Prostate gland (tissue), 2 donors: Measurements from ENCODE around the gene CRYBA2. TPM values are rescaled to one million over a fixed set of nuclear protein-coding genes. Genes with fewer than 3 reads are reported as not detected.

ENCODE experiments used
- DNase-seq: peaks from one replicate; pipeline ENCODE4 v3.0.0-alpha.2; 2019; ENCODE audit warnings: low spot score
- H3K27ac ChIP-seq, 2 donors: fragments of 200-600 bp; sonication (generic); 2 replicates each; pipeline ENCODE4 v1.5.1; 2017 to 2019
- H3K27me3 ChIP-seq: fragments of 200-600 bp; sonication (generic); replicated peaks from 2 replicates; pipeline ENCODE4 v1.5.1; 2019; ENCODE audit not compliant: insufficient read depth
- H3K36me3 ChIP-seq, 2 donors: fragments of 200-600 bp; sonication (generic); 1 replicate in 1 of 2; 2 replicates in 1 of 2; pipeline versions ENCODE4 v1.5.1 to v1.8.1; 2017 to 2019
- H3K4me1 ChIP-seq: fragments of 200-600 bp; sonication (generic); replicated peaks from 2 replicates; pipeline ENCODE4 v1.5.1; 2019
- H3K4me3 ChIP-seq, 2 donors: fragments of 200-600 bp; sonication (generic); 2 replicates each; pipeline ENCODE4 v1.5.1; 2017 to 2019
- H3K9me3 ChIP-seq: fragments of 200-600 bp; sonication (generic); 2 replicates; pipeline ENCODE4 v1.5.1; 2017
- CTCF ChIP-seq, 4 experiments: fragments of 200-600 bp in 2 of 4; fragments of 450-650 bp in 2 of 4; sonication (generic) in 2 of 4; IDR thresholded peaks; 1 replicate in 3 of 4; 2 replicates in 1 of 4; pipeline ENCODE4 v1.5.1; 2016 to 2019; ENCODE audit warnings: antibody characterized with exemption in 4 of 4, mild to moderate bottlenecking in 2 of 4, moderate library complexity in 2 of 4
- POLR2A ChIP-seq: fragments of 450-650 bp; IDR thresholded peaks from one replicate; pipeline ENCODE4 v1.6.1; 2016; ENCODE audit warnings: antibody characterized with exemption, mild to moderate bottlenecking
- POLR2AphosphoS5 ChIP-seq: sonication (generic); formaldehyde crosslinking; IDR thresholded peaks from one replicate; pipeline ENCODE4 v1.6.1; 2017; ENCODE audit warnings: antibody characterized with exemption
- WGBS: methylation state at CpG from one replicate; pipeline ENCODE4 v1.1.5; 2018; 5-methylcytosine and 5-hydroxymethylcytosine counted together
- intact Hi-C: fragments of 100-400 bp; cut with DNase I; formaldehyde crosslinking; loops from one replicate; pipeline ENCODE4 v1.14.2; 2022
- total RNA-seq, 2 donors: library from RNA; depleted of rRNA; stranded (reverse); fragments of >200 nt; gene quantifications; one replicate each; pipeline ENCODE4 v1.1.0, GENCODE V29; 2016

CRYBA2 gene
- total RNA-seq, 2 donors from 2014 or later = 3.0 TPM; not detected in 1

DNA sequence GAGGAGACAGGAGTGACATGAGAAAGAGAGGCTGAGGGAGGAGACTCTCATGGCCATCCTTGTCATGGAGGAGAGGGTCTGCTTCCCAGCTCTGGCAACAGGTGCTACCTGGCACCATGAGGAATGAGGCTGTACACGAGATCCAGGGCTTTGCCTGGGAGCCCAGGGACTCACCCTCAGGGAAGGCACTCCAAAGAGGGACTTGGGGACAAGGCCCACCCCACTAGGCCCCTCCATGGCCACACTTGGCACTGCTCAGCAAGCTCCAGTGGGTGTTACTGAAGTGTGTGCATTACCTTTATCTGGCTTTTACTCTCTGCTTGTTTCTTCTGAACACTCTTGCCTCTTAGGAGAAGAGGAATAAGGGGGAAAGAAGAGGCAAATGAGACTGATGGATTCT lies 45.4 kb upstream of the CRYBA2 start:
- Histone ChIP-seq H3K36me3 (no peaks in the 10 kb centered on the region), H3K9me3 (no peaks in the 10 kb centered on the region), H3K27me3 (no peaks in the 10 kb centered on the region), H3K4me1 (no peaks in the 10 kb centered on the region), H3K27ac (no peak overlapping the region), H3K4me3 (no peak overlapping the region)
- intact Hi-C loops = no loop called here
- 10% methylated on average over 1 of the region's 1 CpG for WGBS
- no peak for DNase-seq
- TF ChIP-seq POLR2A (no peak), CTCF (IDR thresholded peaks at IDR 0.05) (no peak), POLR2AphosphoS5 (no peak)

DNA sequence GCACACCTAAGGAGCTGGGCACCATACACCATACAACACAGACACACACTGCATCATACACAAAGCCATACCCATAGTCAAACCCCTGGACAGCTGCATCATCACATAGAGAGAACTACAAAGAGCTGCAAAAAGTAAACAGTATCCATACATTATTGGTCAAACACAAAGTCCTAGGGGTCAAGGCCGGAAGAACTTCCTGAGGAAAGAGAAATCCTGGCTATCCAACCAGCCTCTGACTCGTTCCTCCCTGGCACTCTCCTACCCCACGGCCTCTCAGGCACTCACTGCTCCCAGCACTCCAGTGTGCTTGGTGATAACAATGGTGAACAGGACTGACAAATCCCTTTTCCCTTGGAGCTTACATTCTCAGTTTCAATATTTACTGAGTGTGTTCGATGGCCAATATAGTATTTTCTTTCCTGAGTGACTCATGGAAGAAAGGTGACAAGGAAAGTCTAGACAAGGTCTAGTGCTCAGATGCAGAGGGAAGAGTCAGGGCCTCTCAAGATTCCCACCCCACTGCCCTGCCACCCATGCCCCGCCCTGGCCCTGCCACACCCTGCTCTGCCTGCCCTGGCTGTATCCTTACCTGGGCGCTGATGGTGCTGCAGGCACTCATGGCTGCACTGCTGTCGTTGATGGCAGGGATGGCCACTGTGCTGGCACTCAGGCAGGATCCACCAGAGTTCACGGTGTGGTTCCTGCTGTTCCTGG lies 44.7 kb upstream of the CRYBA2 start:
- intact Hi-C loops = no loop called here
- TF ChIP-seq POLR2A = no peak
- TF ChIP-seq POLR2AphosphoS5 = peak; percentile 13
- no peaks in the 10 kb centered on the region for H3K4me1 ChIP-seq
- H3K27ac ChIP-seq = no peak overlapping the region
- DNase-seq = no peak
- H3K9me3 ChIP-seq = no peaks in the 10 kb centered on the region
- H3K36me3 ChIP-seq = no peaks in the 10 kb centered on the region
- 59% methylated on average over 8 of the region's 8 CpGs for WGBS
- H3K4me3 ChIP-seq = no peak overlapping the region
- H3K27me3 ChIP-seq = no peaks in the 10 kb centered on the region

GRCh38 chr2:219035942-219036341 lies 42.7 kb upstream of the CRYBA2 start:
- Histone ChIP-seq H3K4me1 (no peaks in the 10 kb centered on the region), H3K36me3 (no peaks in the 10 kb centered on the region), H3K9me3 (no peaks in the 10 kb centered on the region), H3K27ac (no peak overlapping the region), H3K4me3 (no peak overlapping the region), H3K27me3 (no peaks in the 10 kb centered on the region)
- TF ChIP-seq POLR2A = no peak
- TF ChIP-seq POLR2AphosphoS5 = no peak
- no peak for TF ChIP-seq CTCF (IDR thresholded peaks at IDR 0.05)
- DNase-seq = no peak
- intact Hi-C loops = no loop called here
- WGBS = 81% methylated on average over 2 of the region's 2 CpGs

DNA sequence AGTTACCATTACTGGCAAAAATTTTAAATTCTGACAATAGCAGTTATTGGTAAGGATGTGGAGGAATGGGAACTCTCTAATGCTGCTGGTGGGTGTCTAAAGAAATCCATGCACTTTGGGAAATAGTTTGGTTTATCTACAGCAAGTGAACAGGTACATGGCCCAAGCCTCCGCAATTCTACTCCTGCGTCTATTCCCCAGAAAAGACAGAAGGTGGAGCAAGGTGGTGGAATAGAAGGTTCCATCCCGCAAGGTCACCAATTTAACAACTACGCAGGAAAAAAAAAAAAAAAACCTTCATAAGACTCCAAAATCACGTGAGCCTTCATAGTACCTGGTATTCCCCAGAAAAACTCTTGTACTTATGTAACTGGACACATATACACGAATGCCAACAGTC lies 41.6 kb upstream of the CRYBA2 start:
- no peak for DNase-seq
- Histone ChIP-seq H3K9me3 (no peaks in the 10 kb centered on the region), H3K36me3 (no peaks in the 10 kb centered on the region), H3K27me3 (no peaks in the 10 kb centered on the region), H3K4me1 (no peaks in the 10 kb centered on the region), H3K27ac (no peak overlapping the region), H3K4me3 (no peak overlapping the region)
- 47% methylated on average over 6 of the region's 6 CpGs for WGBS
- intact Hi-C loops = no loop called here
- no peak for TF ChIP-seq POLR2A
- TF ChIP-seq CTCF (IDR thresholded peaks at IDR 0.05) = no peak
- TF ChIP-seq POLR2AphosphoS5 = no peak

GRCh38 chr2:219032051-219032745 lies 39.0 kb upstream of the CRYBA2 start:
- no peaks in the 10 kb centered on the region for H3K9me3 ChIP-seq
- TF ChIP-seq POLR2AphosphoS5 (no peak), CTCF (IDR thresholded peaks at IDR 0.05) (no peak), POLR2A (no peak)
- H3K4me3 ChIP-seq = no peak overlapping the region
- 79% methylated on average over 23 of the region's 23 CpGs for WGBS
- no peak for DNase-seq
- H3K4me1 ChIP-seq = no peaks in the 10 kb centered on the region
- H3K27ac ChIP-seq = no peak overlapping the region
- intact Hi-C loops = no loop called here
- H3K36me3 ChIP-seq = no peaks in the 10 kb centered on the region
- H3K27me3 ChIP-seq = no peaks in the 10 kb centered on the region
